ENCODE measurements around the gene HRC.

- TF ChIP-seq YY1 (IDR thresholded peaks at IDR 0.05; ENCODE audit: insufficient read depth, insufficient read length) (no peak), ZNF274 (IDR thresholded peaks at IDR 0.05; ENCODE audit: low read depth, low read length) (no peak)
Measured at GRCh38 chr19:49155820-49156346, 687 bp upstream of the HRC start.
